Measurements from ENCODE around the gene ANXA2.

ANXA2 gene

DNA sequence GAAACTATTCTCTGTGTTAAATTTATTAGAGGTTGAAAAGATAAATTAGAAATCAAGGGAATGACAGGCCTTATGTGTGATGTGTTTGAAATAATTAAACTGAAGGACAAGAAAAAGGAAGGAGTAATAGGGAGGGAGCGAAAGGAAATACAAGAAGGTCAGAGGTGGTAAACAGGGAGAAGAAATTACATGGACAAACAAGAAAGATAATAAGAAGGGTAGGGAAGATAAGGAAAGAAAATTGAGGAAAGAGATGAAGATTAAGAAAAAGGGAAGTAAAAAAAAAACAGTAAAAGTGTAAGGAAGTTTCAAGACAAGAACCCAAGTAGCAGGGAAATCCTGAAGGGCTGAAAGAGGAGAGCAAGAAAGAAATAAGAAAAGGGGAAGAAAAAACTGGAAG is 26.2 kb upstream of the ANXA2 start:
- Histone ChIP-seq H2AFZ (ENCODE audit: low read length) (no peak overlapping the region), H3K79me2 (ENCODE audit: insufficient read depth, low read length) (no peaks in the 10 kb centered on the region), H3F3A (ENCODE audit: insufficient read depth, low read length) (no peaks in the 10 kb centered on the region), H3K36me3 (ENCODE audit: insufficient read depth, low read length) (peaks cover 35% of the 10 kb centered on the region; the same call in 1 of the 2 replicates), H3K9ac (ENCODE audit: low read length) (no peak overlapping the region), H3K4me2 (ENCODE audit: low read length) (no peak overlapping the region), H3K27ac (ENCODE audit: low read depth, low read length, poor library complexity, severe bottlenecking) (no peak overlapping the region), H3K9me3 (ENCODE audit: low read length) (no peaks in the 10 kb centered on the region), H3K9me2 (ENCODE audit: low read depth, low read length) (no peaks in the 10 kb centered on the region), H3K27me3 (ENCODE audit: insufficient read depth, low read length) (no peaks in the 10 kb centered on the region), H4K20me1 (ENCODE audit: insufficient read depth, low read length) (no peaks in the 10 kb centered on the region), H3K4me1 (ENCODE audit: insufficient read depth, low read length, severe bottlenecking) (no peaks in the 10 kb centered on the region), H3K4me3 (ENCODE audit: low read depth, low read length, poor library complexity, severe bottlenecking) (no peak overlapping the region)
- TF ChIP-seq CTCF (IDR thresholded peaks at IDR 0.05; ENCODE audit: low read length) (no peak), EZH2 (IDR thresholded peaks at IDR 0.05; ENCODE audit: borderline replicate concordance, low read length) (no peak)

GRCh38 chr15:60423537-60423936 is 25.8 kb upstream of the ANXA2 start:
- H2AFZ ChIP-seq (ENCODE audit: low read length) = no peak overlapping the region
- no peaks in the 10 kb centered on the region for H3K27me3 ChIP-seq (ENCODE audit: insufficient read depth, low read length)
- TF ChIP-seq EZH2 (IDR thresholded peaks at IDR 0.05; ENCODE audit: borderline replicate concordance, low read length) = no peak
- no peak for TF ChIP-seq CTCF (IDR thresholded peaks at IDR 0.05; ENCODE audit: low read length)
- no peak overlapping the region for H3K9ac ChIP-seq (ENCODE audit: low read length)
- no peak overlapping the region for H3K4me2 ChIP-seq (ENCODE audit: low read length)
- no peaks in the 10 kb centered on the region for H3K9me2 ChIP-seq (ENCODE audit: low read depth, low read length)
- no peaks in the 10 kb centered on the region for H3K79me2 ChIP-seq (ENCODE audit: insufficient read depth, low read length)
- H3K4me1 ChIP-seq (ENCODE audit: insufficient read depth, low read length, severe bottlenecking) = no peaks in the 10 kb centered on the region
- no peak overlapping the region for H3K4me3 ChIP-seq (ENCODE audit: low read depth, low read length, poor library complexity, severe bottlenecking)
- H3K27ac ChIP-seq (ENCODE audit: low read depth, low read length, poor library complexity, severe bottlenecking) = no peak overlapping the region
- H4K20me1 ChIP-seq (ENCODE audit: insufficient read depth, low read length) = no peaks in the 10 kb centered on the region
- no peaks in the 10 kb centered on the region for H3K9me3 ChIP-seq (ENCODE audit: low read length)
- H3F3A ChIP-seq (ENCODE audit: insufficient read depth, low read length) = no peaks in the 10 kb centered on the region
- peaks cover 32% of the 10 kb centered on the region; the same call in 1 of the 2 replicates for H3K36me3 ChIP-seq (ENCODE audit: insufficient read depth, low read length)

- TF ChIP-seq CTCF (IDR thresholded peaks at IDR 0.05; ENCODE audit: low read length) (no peak), EZH2 (IDR thresholded peaks at IDR 0.05; ENCODE audit: borderline replicate concordance, low read length) (no peak)
- Histone ChIP-seq H3K9me2 (ENCODE audit: low read depth, low read length) (no peaks in the 10 kb centered on the region), H4K20me1 (ENCODE audit: insufficient read depth, low read length) (no peaks in the 10 kb centered on the region), H2AFZ (ENCODE audit: low read length) (no peak overlapping the region), H3K4me1 (ENCODE audit: insufficient read depth, low read length, severe bottlenecking) (no peaks in the 10 kb centered on the region), H3K9me3 (ENCODE audit: low read length) (no peaks in the 10 kb centered on the region), H3K9ac (ENCODE audit: low read length) (no peak overlapping the region), H3K4me2 (ENCODE audit: low read length) (no peak overlapping the region), H3K4me3 (ENCODE audit: low read depth, low read length, poor library complexity, severe bottlenecking) (no peak overlapping the region), H3K27ac (ENCODE audit: low read depth, low read length, poor library complexity, severe bottlenecking) (no peak overlapping the region), H3K27me3 (ENCODE audit: insufficient read depth, low read length) (no peaks in the 10 kb centered on the region), H3K36me3 (ENCODE audit: insufficient read depth, low read length) (peaks cover 14% of the 10 kb centered on the region; the same call in 1 of the 2 replicates), H3F3A (ENCODE audit: insufficient read depth, low read length) (no peaks in the 10 kb centered on the region), H3K79me2 (ENCODE audit: insufficient read depth, low read length) (no peaks in the 10 kb centered on the region)
Measured at GRCh38 chr15:60421544-60421943, 23.8 kb upstream of the ANXA2 start.

Data from OCI-LY1 (cell line).